Kidney (tissue), 14 donors: ENCODE measurements around the gene RNF208. TPM values are rescaled to one million over a fixed set of nuclear protein-coding genes. Genes with fewer than 3 reads are reported as not detected.

Experiments used
- DNase-seq, 5 donors: peaks; one replicate each; pipeline ENCODE4 v3.0.0-alpha.2; 2013 to 2020
- FAIRE-seq: peaks from 2 replicates; lab custom pipeline; 2012; peaks lifted over from hg19 to GRCh38; lab: Jason Lieb, UNC
- H3K27ac ChIP-seq, 2 donors: one replicate each; pipeline ENCODE4 v1.7.0; 2013; ENCODE audit warnings: low read depth in 2 of 2, low read length in 2 of 2, inconsistent platforms in 1 of 2
- H3K27me3 ChIP-seq: one replicate; pipeline ENCODE4 v1.7.1; 2013; ENCODE audit warnings: low read length, inconsistent platforms; ENCODE audit not compliant: control insufficient read depth, insufficient read depth
- H3K36me3 ChIP-seq, 3 donors: one replicate each; pipeline versions ENCODE4 v1.7.0 to v1.7.1; 2013; ENCODE audit warnings: low read length in 3 of 3, control low read depth in 1 of 3, inconsistent platforms in 1 of 3; ENCODE audit not compliant: insufficient read depth in 3 of 3, control insufficient read depth in 2 of 3
- H3K4me1 ChIP-seq, 3 donors: one replicate each; pipeline versions ENCODE4 v1.7.0 to v1.7.1; 2013; ENCODE audit warnings: low read length in 3 of 3, inconsistent platforms in 1 of 3, low read depth in 1 of 3; ENCODE audit not compliant: control insufficient read depth in 2 of 3, insufficient read depth in 2 of 3
- H3K4me3 ChIP-seq, 3 donors: one replicate each; pipeline versions ENCODE4 v1.7.0 to v1.8.1; 2013; ENCODE audit warnings: low read length in 3 of 3, control low read depth in 1 of 3, inconsistent platforms in 1 of 3
- H3K9ac ChIP-seq, 3 donors: one replicate each; pipeline versions ENCODE4 v1.7.0 to v1.7.1; 2013; ENCODE audit warnings: low read length in 3 of 3, control low read depth in 1 of 3, inconsistent platforms in 1 of 3
- H3K9me3 ChIP-seq, 3 donors: one replicate each; pipeline versions ENCODE4 v1.7.0 to v1.7.1; 2013; ENCODE audit warnings: low read length in 3 of 3, control low read depth in 1 of 3, inconsistent platforms in 1 of 3; ENCODE audit not compliant: control insufficient read depth in 2 of 3, insufficient read depth in 1 of 3
- intact Hi-C: fragments of 100-400 bp; cut with DNase I; formaldehyde crosslinking; loops from one replicate; pipeline ENCODE4 v1.11.1; 2022
- polyA plus RNA-seq: library from polyadenylated mRNA; stranded (reverse); fragments of 350-450 nt; fragmentation: Illumina TruSeq; extraction: RNeasy Lipid Tissue Mini Kit (QIAGEN cat#74804); gene quantifications from one replicate; pipeline ENCODE4 v1.2.3, GENCODE V29; 2014; ENCODE audit warnings: low read depth, low replicate concordance; ENCODE audit not compliant: insufficient read depth
- total RNA-seq: library from RNA; stranded (reverse); fragmentation: NEBNext Ultra II Directional; extraction: Animal tissue kit (Norgen Biotek cat#: 25700); gene quantifications from one replicate; pipeline ENCODE4 v1.2.1, GENCODE V29; 2021
- TF ChIP-seq, protein P1 (sequence below): IDR thresholded peaks from 3 replicates; pipeline ENCODE4 v1.5.1; 2012; ENCODE audit warnings: mild to moderate bottlenecking, moderate library complexity, borderline replicate concordance; ENCODE audit not compliant: insufficient read depth; ENCODE audit errors: extremely low read depth
- donor health status: control.
- donor health status: control.
- donor health status: control.
- donor health status: control.
- donor health status: control.
- donor health status: DM: yes; HTN: yes; CAD: no.
- donor health status: Normal renal cell carcinoma (clear cell type).

The RNF208 gene
- total and polyA plus RNA-seq, 2 donors from 2014 or later: 7.0 to 22.8 TPM

- Histone ChIP-seq H3K27me3 (no peaks in the 10 kb centered on the region), H3K9ac (no peak within 1 kb of the TSS), H3K4me1 (peaks cover 0 to 26% (median 15%) of the 10 kb centered on the region in 3 donors), H3K27ac (peak within 1 kb of the TSS; percentile 16 to 51), H3K36me3 (no peaks in the 10 kb centered on the region), H3K9me3 (no peaks in the 10 kb centered on the region), H3K4me3 (peak within 1 kb of the TSS in 1 of 3 donors; percentile 25)
- TF ChIP-seq, protein P1, sequence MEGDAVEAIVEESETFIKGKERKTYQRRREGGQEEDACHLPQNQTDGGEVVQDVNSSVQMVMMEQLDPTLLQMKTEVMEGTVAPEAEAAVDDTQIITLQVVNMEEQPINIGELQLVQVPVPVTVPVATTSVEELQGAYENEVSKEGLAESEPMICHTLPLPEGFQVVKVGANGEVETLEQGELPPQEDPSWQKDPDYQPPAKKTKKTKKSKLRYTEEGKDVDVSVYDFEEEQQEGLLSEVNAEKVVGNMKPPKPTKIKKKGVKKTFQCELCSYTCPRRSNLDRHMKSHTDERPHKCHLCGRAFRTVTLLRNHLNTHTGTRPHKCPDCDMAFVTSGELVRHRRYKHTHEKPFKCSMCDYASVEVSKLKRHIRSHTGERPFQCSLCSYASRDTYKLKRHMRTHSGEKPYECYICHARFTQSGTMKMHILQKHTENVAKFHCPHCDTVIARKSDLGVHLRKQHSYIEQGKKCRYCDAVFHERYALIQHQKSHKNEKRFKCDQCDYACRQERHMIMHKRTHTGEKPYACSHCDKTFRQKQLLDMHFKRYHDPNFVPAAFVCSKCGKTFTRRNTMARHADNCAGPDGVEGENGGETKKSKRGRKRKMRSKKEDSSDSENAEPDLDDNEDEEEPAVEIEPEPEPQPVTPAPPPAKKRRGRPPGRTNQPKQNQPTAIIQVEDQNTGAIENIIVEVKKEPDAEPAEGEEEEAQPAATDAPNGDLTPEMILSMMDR: no peak
- peak in 1 of 5 donors; percentile 32 for DNase-seq
- intact Hi-C loops: loop anchor here (10.0 kb wide), 1 partner anchor 116 kb away; the partner anchor contains the start of gene DPP7
- FAIRE-seq: no peak
Observed at GRCh38 chr9:137230705-137231371, 8.8 kb upstream of the RNF208 start, which contains the start of gene SLC34A3. TSS of gene SLC34A3 (plus strand) at chr9:137230901. CDS start at chr9:137231703, 802 bp downstream.

DNA sequence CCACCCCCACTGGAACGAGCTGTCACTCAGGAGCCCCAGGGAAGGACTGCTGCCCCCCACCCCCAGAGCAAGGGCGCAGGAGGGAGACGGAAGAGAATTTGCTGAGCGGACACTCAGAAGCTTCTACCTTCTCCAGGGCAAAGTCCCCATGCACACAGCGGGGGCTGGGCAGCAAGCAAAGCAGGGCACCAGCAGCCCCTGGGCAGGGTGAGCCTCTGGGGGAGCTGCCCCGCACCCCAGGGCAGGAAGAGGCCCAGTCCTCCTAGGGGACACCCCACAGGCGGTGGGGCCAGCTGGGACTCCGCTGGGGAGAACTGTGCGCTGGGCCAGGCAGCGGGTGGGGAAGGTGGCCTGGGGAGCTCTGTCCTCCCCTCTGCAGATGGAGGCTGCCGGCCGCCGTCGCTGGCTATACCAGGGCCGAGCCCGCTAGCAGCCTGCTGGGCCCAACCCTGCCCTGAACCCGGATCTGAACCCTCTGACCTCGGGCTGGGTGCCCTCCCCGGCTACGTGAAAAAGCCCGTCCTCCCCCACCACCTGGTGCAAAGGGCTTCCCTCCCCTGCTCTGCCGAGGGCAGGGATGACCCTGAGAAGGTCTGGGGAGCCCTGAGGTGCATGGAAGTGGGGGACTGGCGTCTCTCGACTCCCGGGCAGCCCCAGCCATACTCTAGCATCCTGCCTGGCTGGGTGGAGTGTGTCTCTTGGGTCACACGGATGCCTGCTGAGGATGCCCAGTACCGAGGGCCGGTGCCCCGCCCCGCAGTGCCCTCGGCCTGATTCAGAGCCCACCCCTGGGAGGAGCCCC lies 8.1 kb upstream of the RNF208 start:
- H3K9ac ChIP-seq: no peak overlapping the region
- H3K4me3 ChIP-seq: no peak overlapping the region
- H3K27me3 ChIP-seq: no peaks in the 10 kb centered on the region
- FAIRE-seq (no peak), DNase-seq (peak in 2 of 5 donors; percentile 52 to 64)
- H3K36me3 ChIP-seq: no peaks in the 10 kb centered on the region
- H3K4me1 ChIP-seq: peaks cover 0 to 26% (median 15%) of the 10 kb centered on the region in 3 donors
- H3K27ac ChIP-seq: peak overlapping the region in 1 of 2 donors; percentile 51
- H3K9me3 ChIP-seq: no peaks in the 10 kb centered on the region
- TF ChIP-seq, protein P1: no peak
- intact Hi-C loops: loop anchor here (10.0 kb wide), 1 partner anchor 115 kb away; the partner anchor contains the start of gene DPP7

GRCh38 chr9:137228968-137229896 lies 7.2 kb upstream of the RNF208 start:
- intact Hi-C loops: no loop called here

More at GRCh38 chr9:137228968-137229896, 7.2 kb upstream of the RNF208 start:
- no peak overlapping the region for H3K4me3 ChIP-seq
- H3K9ac ChIP-seq: no peak overlapping the region
- H3K27ac ChIP-seq: peak overlapping the region in 1 of 2 donors; percentile 51
- H3K36me3 ChIP-seq: no peaks in the 10 kb centered on the region
- TF ChIP-seq, protein P1: no peak
- peak in 1 of 5 donors; percentile 59 for DNase-seq
- H3K9me3 ChIP-seq: no peaks in the 10 kb centered on the region
- peaks cover 0 to 26% (median 15%) of the 10 kb centered on the region in 3 donors for H3K4me1 ChIP-seq
- no peaks in the 10 kb centered on the region for H3K27me3 ChIP-seq
- no peak for FAIRE-seq
